ENCODE data around the gene SNTA1.
A peak's percentile ranks its signal among the peaks of the same experiment; 100 is the strongest.
"Not testable (repeated sequence)": the region's sequence is repeated elsewhere in the genome, so short reads cannot be mapped to it uniquely, and the experiment has no call there.

SNTA1 gene

GRCh38 chr20:33443512-33444239 lies at the start of gene SNTA1:
Gene SNTA1 (minus strand): TSS chr20:33443763. CDS start chr20:33443620, 143 bp downstream.
- DNase-seq (ENCODE audit: low spot score), result peak; percentile 77

GRCh38 chr20:33490934-33491656 lies 47.5 kb upstream of the SNTA1 start:
- FAIRE-seq, result peak; percentile 24

More at GRCh38 chr20:33443512-33444239, at the start of gene SNTA1:
- no peak for FAIRE-seq

GRCh38 chr20:33490023-33490933 lies 46.7 kb upstream of the SNTA1 start, which contains the start of gene CBFA2T2:
Gene CBFA2T2 (plus strand): TSS chr20:33490096. CDS start chr20:33490268, 172 bp downstream.
- no peak for DNase-seq (ENCODE audit: low spot score)

More at GRCh38 chr20:33490934-33491656, 47.5 kb upstream of the SNTA1 start:
- DNase-seq (ENCODE audit: low spot score), result no peak

DNA sequence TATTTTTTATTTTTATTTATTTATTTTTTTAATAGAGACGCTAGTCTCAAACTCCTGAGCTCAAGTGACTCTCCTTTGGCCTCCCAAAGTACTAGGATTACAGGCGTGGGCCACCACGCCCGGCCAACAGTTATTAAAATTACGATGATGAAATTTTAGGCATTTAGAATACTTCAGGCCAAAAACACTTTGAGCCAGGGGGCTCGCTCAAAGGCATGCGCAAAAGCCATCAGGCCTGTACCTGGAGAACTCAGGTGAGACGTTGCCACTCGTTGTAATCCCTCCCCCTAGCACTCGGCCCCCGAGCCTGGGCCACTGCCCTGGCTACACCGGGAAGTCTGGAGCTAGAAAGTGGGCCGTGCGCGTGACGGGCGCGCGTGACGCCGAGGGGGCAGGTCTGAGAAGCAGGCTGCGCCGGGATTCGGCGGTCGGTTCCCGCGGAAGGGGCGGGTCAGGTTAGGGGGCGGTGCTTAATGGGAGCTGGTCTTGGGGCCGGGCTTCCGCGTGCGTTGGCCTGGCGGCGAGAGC lies 46.0 kb upstream of the SNTA1 start:
- DNase-seq (ENCODE audit: low spot score) (peak; percentile 94), FAIRE-seq (peak; percentile 54)

More at GRCh38 chr20:33490023-33490933, 46.7 kb upstream of the SNTA1 start, which contains the start of gene CBFA2T2:
- FAIRE-seq, result no peak

GRCh38 chr20:33488661-33489494 lies 45.3 kb upstream of the SNTA1 start:
- not testable (repeated sequence) for DNase-seq (ENCODE audit: low spot score); FAIRE-seq

- DNase-seq (ENCODE audit: low spot score), result no peak
- FAIRE-seq, result no peak
Measured at GRCh38 chr20:33488201-33488600, 44.6 kb upstream of the SNTA1 start.

DNA sequence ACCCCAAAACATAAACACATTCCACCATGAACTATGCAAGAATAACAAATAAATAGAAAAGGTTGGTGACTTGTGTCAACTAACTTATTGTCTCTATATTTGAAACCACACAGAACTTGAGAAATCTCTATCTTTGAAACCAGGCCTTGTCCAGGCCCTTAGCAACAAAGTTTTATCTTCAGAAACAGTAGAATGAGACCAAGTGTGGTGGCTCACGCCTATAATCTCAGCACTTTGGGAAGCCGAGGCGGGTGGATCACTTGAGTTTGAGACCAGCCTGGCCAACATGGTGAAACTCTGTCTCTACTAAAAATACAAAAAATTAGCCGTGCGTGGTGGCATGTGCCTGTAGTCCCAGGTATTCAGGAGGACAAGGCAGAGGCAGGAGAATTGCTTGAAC lies 39.6 kb upstream of the SNTA1 start:
- DNase-seq (ENCODE audit: low spot score); FAIRE-seq: not testable (repeated sequence)

DNA sequence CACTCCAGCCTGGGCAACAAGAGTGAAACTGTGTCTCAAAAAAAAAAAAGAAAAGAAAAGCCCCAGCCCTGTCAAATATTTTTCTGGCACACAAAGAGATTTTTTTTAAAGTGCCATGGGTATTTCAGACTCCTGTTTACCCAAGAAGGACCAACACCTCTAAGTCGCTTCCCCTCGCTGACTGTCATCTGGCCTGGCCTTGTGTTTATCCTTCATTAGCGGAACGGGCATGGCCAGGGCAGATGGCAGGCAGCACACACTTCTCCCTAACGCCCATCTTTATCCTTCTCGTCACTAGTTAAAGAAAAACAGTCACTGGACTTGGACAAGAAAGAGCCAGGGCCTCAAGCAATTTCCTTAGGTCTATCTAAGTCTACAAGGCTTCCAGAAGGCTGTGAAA lies 39.0 kb upstream of the SNTA1 start:
- DNase-seq (ENCODE audit: low spot score), result no peak
- no peak for FAIRE-seq

DNA sequence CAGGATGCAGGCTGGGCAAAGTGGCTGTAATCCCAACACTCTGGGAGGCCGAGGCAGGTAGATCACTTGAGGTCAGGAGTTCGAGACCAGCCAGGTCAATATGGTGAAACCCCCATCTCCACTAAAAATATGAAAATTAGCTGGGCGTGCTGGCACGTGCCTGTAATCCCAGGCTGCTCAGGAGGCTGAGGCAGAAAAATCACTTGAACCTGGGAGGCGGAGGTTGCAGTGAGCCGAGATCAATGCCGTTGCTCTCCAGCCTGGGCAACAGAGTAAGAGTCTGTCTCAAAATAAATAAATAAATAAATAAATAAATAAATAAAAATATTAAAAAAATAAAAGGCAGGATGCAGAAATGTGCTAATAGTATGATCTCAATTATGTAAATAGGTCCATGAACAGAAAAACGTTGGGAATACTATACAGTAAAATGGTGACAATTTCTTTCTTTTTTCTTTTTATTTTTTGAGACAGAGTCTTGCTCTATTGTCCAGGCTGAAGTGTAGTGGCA lies 37.9 kb upstream of the SNTA1 start:
- DNase-seq (ENCODE audit: low spot score), result no peak
- no peak for FAIRE-seq

DNA sequence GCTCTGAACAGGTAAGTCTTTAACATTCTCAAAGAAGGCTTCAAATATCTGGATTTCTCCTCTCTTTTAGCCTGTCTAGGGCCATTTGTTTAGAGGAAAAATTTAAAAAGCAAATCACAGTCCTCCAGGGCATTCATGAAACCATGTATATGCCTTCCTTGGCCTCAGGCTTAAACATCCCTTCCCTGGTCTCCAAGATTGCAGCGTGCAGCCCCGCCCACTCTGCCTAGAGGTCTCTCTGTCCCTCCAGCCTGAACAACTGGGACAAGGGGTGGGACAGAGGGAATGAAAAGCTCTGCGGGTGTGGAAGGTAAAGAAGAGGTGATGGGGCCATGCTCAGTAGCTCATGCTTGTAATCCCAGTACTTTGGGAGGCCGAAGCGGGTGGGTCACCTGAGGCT lies 36.5 kb upstream of the SNTA1 start:
- DNase-seq (ENCODE audit: low spot score) (no peak), FAIRE-seq (no peak)

- FAIRE-seq, result no peak
- no peak for DNase-seq (ENCODE audit: low spot score)
Measured at GRCh38 chr20:33477386-33478234, 34.0 kb upstream of the SNTA1 start.

GRCh38 chr20:33475381-33476152 lies 32.0 kb upstream of the SNTA1 start:
- DNase-seq (ENCODE audit: low spot score), result no peak
- no peak for FAIRE-seq

GRCh38 chr20:33474963-33475362 lies 31.4 kb upstream of the SNTA1 start:
- no peak for DNase-seq (ENCODE audit: low spot score)
- FAIRE-seq, result no peak

DNA sequence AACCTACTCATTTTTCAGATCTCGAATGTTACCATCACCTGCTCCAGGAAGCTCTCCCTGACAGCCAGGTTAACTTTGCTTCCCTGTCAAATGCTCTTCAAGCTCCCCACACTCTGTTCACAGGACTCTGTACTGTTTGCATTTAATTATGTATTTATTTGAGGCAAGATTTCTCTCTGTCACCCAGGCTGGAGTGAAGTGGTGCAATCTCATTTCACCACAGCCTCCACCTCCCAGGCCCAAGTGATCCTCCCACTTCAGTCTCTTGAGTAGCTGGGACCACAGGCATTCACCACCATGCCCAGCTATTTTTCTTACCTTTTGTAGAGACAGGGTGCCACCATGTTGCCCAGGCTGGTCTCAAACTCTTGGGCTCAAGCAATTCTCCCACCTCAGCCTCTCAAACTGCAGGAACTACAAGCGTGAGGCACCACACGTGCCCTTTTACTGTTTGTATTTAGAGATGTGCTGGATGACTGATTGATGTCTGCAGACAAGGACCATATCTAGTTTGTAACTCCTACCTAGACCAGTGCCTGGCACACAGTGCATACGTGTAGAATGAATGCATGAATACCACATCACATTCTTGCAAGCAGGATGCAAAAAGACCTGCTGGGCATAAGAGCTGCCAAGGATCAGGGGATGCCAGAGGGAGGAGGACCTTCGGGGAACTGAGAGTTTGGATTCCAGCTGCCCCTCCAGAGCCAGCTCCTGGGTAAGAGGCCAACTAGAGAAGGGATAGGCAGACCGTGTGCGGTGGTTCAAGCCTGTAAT lies 30.7 kb upstream of the SNTA1 start:
- FAIRE-seq (no peak), DNase-seq (ENCODE audit: low spot score) (no peak)

- no peak for DNase-seq (ENCODE audit: low spot score)
- no peak for FAIRE-seq
Measured at GRCh38 chr20:33472868-33473435, 29.4 kb upstream of the SNTA1 start.

GRCh38 chr20:33470866-33471265 lies 27.3 kb upstream of the SNTA1 start:
- FAIRE-seq, result no peak
- DNase-seq (ENCODE audit: low spot score), result no peak

DNA sequence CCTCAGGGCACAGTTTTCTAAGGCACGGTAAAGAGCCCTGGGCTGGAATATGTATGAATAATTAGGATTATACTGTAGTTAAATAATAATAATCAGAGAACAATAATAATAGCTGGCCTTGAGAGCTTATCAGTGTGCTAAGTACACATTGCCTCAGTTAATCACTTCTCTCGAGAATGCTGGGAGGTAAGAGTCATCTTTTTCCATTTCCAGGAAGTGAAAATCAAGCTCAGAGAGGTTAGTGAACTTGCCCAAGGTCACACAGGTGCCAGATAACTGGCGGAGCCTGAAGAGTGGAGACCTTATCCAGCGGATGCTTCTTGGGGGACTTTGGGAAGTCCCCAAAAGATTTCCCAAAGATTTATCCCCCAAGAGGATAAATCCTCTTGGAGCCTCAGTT lies 26.9 kb upstream of the SNTA1 start:
- DNase-seq (ENCODE audit: low spot score) (no peak), FAIRE-seq (no peak)
